Measurements from ENCODE around the gene ITPRID1. TPM values are rescaled to one million over a fixed set of nuclear protein-coding genes. Genes with fewer than 3 reads are reported as not detected.

The ITPRID1 gene
- total and polyA plus RNA-seq, 10 of the 15 experiments (the other 5 are each of a cell fraction or from before 2014, with no cell fraction given) = 0.06 TPM; not detected in 9

DNA sequence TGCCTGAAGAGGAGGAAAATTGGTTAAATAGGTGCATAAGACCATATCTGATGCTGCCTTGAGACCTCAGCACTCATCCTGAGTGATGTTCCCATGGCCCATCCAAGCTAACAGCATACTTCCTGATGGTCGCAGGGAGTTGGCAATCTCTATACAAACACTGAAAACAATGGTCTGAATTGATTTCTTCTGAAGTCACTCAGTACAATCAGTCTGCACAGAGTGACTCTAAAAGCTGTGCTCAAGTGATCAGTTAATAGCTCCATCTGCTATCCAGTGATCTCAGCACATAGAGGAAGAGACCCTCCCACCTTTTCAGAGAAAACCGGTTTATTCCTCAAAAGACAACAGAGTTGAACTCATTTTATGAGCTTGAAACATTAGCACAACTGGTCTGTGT is 177.0 kb downstream of the ITPRID1 start:
- intact Hi-C loops (cut with micrococcal nuclease; ENCODE audit: unreplicated experiment) = no loop called here
- no peaks in the 10 kb centered on the region for H3K9me3 ChIP-seq (replicated peaks; ENCODE audit: control insufficient read depth, insufficient read depth, low read length)
- H3K4me1 ChIP-seq (ENCODE audit: control insufficient read depth, insufficient read depth, low read length) = peaks cover 19% of the 10 kb centered on the region
- in situ Hi-C loops (cut with MboI) = no loop called here
- H3K27ac ChIP-seq (ENCODE audit: control insufficient read depth, insufficient read depth) = no peak overlapping the region
- DNase-seq (ENCODE audit: low read depth, low spot score) (no peak), FAIRE-seq (no peak), ATAC-seq (no peak)
- 82% methylated on average over 2 of the region's 2 CpGs for WGBS (ENCODE audit: insufficient coverage, insufficient replicate concordance, low lambda C conversion rate, missing lambda C conversion rate)
- BruUV-seq (replicated peaks) = no TSS peak
- RAD21 ChIA-PET (ENCODE audit: unreplicated experiment) = no interaction called here
- no peak overlapping the region for H3K4me3 ChIP-seq
- H2AFZ ChIP-seq (ENCODE audit: control insufficient read depth, low read depth, low read length) = no peak overlapping the region
- no peaks in the 10 kb centered on the region for H3K36me3 ChIP-seq (ENCODE audit: control insufficient read depth in 2 of 2, insufficient read depth in 2 of 2, low read length in 1 of 2)
- no peaks in the 10 kb centered on the region; a peak in 2 of 4 replicates for H3K27me3 ChIP-seq (replicated peaks in 1 of 2; ENCODE audit: control insufficient read depth in 2 of 2, insufficient read depth in 2 of 2, low read length in 1 of 2)
- CTCF ChIA-PET = interaction anchor here (0.9 to 2.6 kb wide), 2 partner anchors 11 to 202 kb away, joined by 3 to 12 read pairs; no protein-coding TSS in a partner anchor
- no peaks in the 10 kb centered on the region for H3K79me2 ChIP-seq (ENCODE audit: control insufficient read depth, insufficient read depth, low read length)
- TF ChIP-seq IKZF2 (IDR thresholded peaks at IDR 0.05) = no peak
- no peak for TF ChIP-seq NRF1 (conservative IDR thresholded peaks at IDR 0.05; ENCODE audit: low read depth, low read length)
- no peak for TF ChIP-seq SIX5 (IDR thresholded peaks at IDR 0.05; ENCODE audit: low read depth, low read length, severe bottlenecking)
- no peak for TF ChIP-seq SMC3 (IDR thresholded peaks at IDR 0.05; ENCODE audit: borderline replicate concordance, low read length)
- no peak for TF ChIP-seq NR2C1 (IDR thresholded peaks at IDR 0.05)
- no peak for TF ChIP-seq SREBF1 (IDR thresholded peaks at IDR 0.05; ENCODE audit: low read length)
- TF ChIP-seq, protein P1, sequence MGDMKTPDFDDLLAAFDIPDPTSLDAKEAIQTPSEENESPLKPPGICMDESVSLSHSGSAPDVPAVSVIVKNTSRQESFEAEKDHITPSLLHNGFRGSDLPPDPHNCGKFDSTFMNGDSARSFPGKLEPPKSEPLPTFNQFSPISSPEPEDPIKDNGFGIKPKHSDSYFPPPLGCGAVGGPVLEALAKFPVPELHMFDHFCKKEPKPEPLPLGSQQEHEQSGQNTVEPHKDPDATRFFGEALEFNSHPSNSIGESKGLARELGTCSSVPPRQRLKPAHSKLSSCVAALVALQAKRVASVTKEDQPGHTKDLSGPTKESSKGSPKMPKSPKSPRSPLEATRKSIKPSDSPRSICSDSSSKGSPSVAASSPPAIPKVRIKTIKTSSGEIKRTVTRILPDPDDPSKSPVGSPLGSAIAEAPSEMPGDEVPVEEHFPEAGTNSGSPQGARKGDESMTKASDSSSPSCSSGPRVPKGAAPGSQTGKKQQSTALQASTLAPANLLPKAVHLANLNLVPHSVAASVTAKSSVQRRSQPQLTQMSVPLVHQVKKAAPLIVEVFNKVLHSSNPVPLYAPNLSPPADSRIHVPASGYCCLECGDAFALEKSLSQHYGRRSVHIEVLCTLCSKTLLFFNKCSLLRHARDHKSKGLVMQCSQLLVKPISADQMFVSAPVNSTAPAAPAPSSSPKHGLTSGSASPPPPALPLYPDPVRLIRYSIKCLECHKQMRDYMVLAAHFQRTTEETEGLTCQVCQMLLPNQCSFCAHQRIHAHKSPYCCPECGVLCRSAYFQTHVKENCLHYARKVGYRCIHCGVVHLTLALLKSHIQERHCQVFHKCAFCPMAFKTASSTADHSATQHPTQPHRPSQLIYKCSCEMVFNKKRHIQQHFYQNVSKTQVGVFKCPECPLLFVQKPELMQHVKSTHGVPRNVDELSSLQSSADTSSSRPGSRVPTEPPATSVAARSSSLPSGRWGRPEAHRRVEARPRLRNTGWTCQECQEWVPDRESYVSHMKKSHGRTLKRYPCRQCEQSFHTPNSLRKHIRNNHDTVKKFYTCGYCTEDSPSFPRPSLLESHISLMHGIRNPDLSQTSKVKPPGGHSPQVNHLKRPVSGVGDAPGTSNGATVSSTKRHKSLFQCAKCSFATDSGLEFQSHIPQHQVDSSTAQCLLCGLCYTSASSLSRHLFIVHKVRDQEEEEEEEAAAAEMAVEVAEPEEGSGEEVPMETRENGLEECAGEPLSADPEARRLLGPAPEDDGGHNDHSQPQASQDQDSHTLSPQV (IDR thresholded peaks at IDR 0.05) = no peak
- no peak for TF ChIP-seq CHD2 (IDR thresholded peaks at IDR 0.05; ENCODE audit: borderline replicate concordance, low read depth, low read length)
- TF ChIP-seq, protein P2, sequence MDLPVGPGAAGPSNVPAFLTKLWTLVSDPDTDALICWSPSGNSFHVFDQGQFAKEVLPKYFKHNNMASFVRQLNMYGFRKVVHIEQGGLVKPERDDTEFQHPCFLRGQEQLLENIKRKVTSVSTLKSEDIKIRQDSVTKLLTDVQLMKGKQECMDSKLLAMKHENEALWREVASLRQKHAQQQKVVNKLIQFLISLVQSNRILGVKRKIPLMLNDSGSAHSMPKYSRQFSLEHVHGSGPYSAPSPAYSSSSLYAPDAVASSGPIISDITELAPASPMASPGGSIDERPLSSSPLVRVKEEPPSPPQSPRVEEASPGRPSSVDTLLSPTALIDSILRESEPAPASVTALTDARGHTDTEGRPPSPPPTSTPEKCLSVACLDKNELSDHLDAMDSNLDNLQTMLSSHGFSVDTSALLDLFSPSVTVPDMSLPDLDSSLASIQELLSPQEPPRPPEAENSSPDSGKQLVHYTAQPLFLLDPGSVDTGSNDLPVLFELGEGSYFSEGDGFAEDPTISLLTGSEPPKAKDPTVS (IDR thresholded peaks at IDR 0.05; ENCODE audit: low read depth, low read length) = no peak
- TF ChIP-seq, protein P3, sequence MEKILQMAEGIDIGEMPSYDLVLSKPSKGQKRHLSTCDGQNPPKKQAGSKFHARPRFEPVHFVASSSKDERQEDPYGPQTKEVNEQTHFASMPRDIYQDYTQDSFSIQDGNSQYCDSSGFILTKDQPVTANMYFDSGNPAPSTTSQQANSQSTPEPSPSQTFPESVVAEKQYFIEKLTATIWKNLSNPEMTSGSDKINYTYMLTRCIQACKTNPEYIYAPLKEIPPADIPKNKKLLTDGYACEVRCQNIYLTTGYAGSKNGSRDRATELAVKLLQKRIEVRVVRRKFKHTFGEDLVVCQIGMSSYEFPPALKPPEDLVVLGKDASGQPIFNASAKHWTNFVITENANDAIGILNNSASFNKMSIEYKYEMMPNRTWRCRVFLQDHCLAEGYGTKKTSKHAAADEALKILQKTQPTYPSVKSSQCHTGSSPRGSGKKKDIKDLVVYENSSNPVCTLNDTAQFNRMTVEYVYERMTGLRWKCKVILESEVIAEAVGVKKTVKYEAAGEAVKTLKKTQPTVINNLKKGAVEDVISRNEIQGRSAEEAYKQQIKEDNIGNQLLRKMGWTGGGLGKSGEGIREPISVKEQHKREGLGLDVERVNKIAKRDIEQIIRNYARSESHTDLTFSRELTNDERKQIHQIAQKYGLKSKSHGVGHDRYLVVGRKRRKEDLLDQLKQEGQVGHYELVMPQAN (conservative IDR thresholded peaks at IDR 0.05) = no peak
- no peak for TF ChIP-seq ASH2L (IDR thresholded peaks at IDR 0.05; ENCODE audit: borderline replicate concordance, low read depth)
- no peak for TF ChIP-seq TBL1XR1 (IDR thresholded peaks at IDR 0.05; ENCODE audit: low read depth, low read length)
- no peak for TF ChIP-seq KLF5 (IDR thresholded peaks at IDR 0.05; ENCODE audit: partially characterized antibody)
- TF ChIP-seq SREBF2 (IDR thresholded peaks at IDR 0.05; ENCODE audit: low read length) = no peak
- TF ChIP-seq TCF7 (IDR thresholded peaks at IDR 0.05; ENCODE audit: borderline replicate concordance) = no peak
- no peak for TF ChIP-seq CBX5 (IDR thresholded peaks at IDR 0.05; ENCODE audit: low read depth)
- TF ChIP-seq, protein P4, sequence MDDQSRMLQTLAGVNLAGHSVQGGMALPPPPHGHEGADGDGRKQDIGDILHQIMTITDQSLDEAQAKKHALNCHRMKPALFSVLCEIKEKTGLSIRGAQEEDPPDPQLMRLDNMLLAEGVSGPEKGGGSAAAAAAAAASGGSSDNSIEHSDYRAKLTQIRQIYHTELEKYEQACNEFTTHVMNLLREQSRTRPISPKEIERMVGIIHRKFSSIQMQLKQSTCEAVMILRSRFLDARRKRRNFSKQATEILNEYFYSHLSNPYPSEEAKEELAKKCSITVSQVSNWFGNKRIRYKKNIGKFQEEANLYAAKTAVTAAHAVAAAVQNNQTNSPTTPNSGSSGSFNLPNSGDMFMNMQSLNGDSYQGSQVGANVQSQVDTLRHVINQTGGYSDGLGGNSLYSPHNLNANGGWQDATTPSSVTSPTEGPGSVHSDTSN (IDR thresholded peaks at IDR 0.05; ENCODE audit: insufficient replicate concordance, low read depth, low read length) = no peak
- SMC1A ChIA-PET (ENCODE audit: uncharacterized antibody, unreplicated experiment) = interaction anchor here (0.6 to 3.0 kb wide), 4 partner anchors 12 to 202 kb away, joined by 3 to 9 read pairs (median 6); no protein-coding TSS in a partner anchor
- H3K4me2 ChIP-seq (ENCODE audit: control insufficient read depth, insufficient read depth) = no peak overlapping the region
- H4K20me1 ChIP-seq (ENCODE audit: control insufficient read depth, insufficient read depth) = no peaks in the 10 kb centered on the region
- no peak overlapping the region for H3K9ac ChIP-seq (ENCODE audit: control insufficient read depth, insufficient read depth, low read length)
- POLR2A ChIA-PET = interaction anchor here (1.2 kb wide), 1 partner anchor 11 kb away, joined by 4 read pairs; no protein-coding TSS in a partner anchor
